ENCODE results near the gene NIN. TPM values are rescaled to one million over a fixed set of nuclear protein-coding genes. Genes with fewer than 3 reads are reported as not detected.

Gene NIN
- total RNA-seq, 1 donor from 2014 or later = 104 TPM

- Mint-ChIP-seq H3K9me3 (ENCODE audit: unreplicated experiment) (peaks cover 6% of the 10 kb centered on the region), H3K27me3 (ENCODE audit: unreplicated experiment) (peaks cover 6% of the 10 kb centered on the region), H3K36me3 (ENCODE audit: unreplicated experiment) (peaks cover 14% of the 10 kb centered on the region), H3K27ac (ENCODE audit: unreplicated experiment) (no peak overlapping the region), H3K4me3 (ENCODE audit: unreplicated experiment) (no peak overlapping the region), H3K4me1 (ENCODE audit: low read depth, unreplicated experiment) (no peaks in the 10 kb centered on the region)
- TF ChIP-seq CTCF (IDR thresholded peaks at IDR 0.05; ENCODE audit: partially characterized antibody, unreplicated experiment) = no peak
- no peak for DNase-seq
These were observed 80.6 kb downstream of the NIN start for GRCh38 chr14:50750323-50750722.

DNA sequence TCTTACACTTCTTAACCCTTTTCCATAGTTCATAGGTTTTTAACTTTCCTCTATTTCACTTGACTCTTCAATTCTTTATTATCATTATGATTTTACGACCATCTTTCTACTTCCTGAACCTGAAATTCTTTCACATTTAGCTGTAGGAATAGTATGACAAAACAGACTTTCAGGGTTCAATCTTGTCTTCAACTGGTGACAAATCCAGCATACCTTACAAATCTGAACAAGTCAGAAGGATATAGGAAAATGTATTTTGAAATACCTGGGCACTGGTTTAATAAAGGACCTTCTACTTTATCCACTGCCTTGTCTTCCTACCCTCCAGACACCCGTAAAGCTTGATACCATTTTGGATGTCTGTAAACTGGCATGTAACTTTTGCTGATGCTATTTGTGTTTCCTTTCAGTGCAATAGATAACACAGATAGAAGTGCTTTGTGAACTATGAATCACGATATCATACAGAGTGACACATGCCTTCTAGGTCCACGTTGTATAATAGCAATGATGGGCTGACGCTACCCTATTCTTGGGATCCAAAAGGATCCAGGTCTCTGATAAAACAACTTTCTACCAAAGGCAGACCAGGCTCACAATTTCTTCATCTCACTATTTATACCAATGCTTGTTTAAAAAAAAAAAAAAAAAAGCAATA lies 85.4 kb downstream of the NIN start:
- Mint-ChIP-seq H3K4me1 (ENCODE audit: low read depth, unreplicated experiment) (no peaks in the 10 kb centered on the region), H3K4me3 (ENCODE audit: unreplicated experiment) (no peak overlapping the region), H3K36me3 (ENCODE audit: unreplicated experiment) (peaks cover 7% of the 10 kb centered on the region), H3K9me3 (ENCODE audit: unreplicated experiment) (peaks cover 3% of the 10 kb centered on the region), H3K27ac (ENCODE audit: unreplicated experiment) (no peak overlapping the region), H3K27me3 (ENCODE audit: unreplicated experiment) (peaks cover 7% of the 10 kb centered on the region)
- no peak for TF ChIP-seq CTCF (IDR thresholded peaks at IDR 0.05; ENCODE audit: partially characterized antibody, unreplicated experiment)
- no peak for DNase-seq

GRCh38 chr14:50744231-50744630 lies 86.7 kb downstream of the NIN start:
- H3K27ac Mint-ChIP-seq (ENCODE audit: unreplicated experiment) = no peak overlapping the region
- DNase-seq = no peak
- TF ChIP-seq CTCF (IDR thresholded peaks at IDR 0.05; ENCODE audit: partially characterized antibody, unreplicated experiment) = no peak
- peaks cover 7% of the 10 kb centered on the region for H3K27me3 Mint-ChIP-seq (ENCODE audit: unreplicated experiment)
- peaks cover 3% of the 10 kb centered on the region for H3K9me3 Mint-ChIP-seq (ENCODE audit: unreplicated experiment)
- H3K4me3 Mint-ChIP-seq (ENCODE audit: unreplicated experiment) = no peak overlapping the region
- no peaks in the 10 kb centered on the region for H3K36me3 Mint-ChIP-seq (ENCODE audit: unreplicated experiment)
- H3K4me1 Mint-ChIP-seq (ENCODE audit: low read depth, unreplicated experiment) = no peaks in the 10 kb centered on the region

DNA sequence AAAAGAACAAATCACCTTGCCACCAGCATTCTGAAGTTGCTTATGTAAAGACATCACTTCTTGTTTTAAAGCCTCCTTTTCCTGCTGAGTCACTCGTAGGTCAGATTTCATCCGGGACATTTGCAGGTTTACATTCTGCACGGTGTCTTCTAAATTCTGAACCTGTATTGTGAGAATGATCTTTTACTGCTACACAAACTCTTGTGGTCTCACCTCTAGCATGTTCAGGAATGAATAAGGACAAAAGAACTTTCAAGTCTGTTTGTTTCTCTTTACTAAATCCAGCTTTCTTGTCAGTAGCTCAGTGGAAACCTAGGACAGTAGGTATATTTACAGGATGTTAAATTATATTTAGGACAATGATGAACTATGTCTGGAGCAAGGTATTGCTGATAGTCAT lies 89.4 kb downstream of the NIN start:
- H3K4me3 Mint-ChIP-seq (ENCODE audit: unreplicated experiment) = no peak overlapping the region
- H3K27ac Mint-ChIP-seq (ENCODE audit: unreplicated experiment) = no peak overlapping the region
- no peaks in the 10 kb centered on the region for H3K9me3 Mint-ChIP-seq (ENCODE audit: unreplicated experiment)
- no peak for TF ChIP-seq CTCF (IDR thresholded peaks at IDR 0.05; ENCODE audit: partially characterized antibody, unreplicated experiment)
- H3K4me1 Mint-ChIP-seq (ENCODE audit: low read depth, unreplicated experiment) = no peaks in the 10 kb centered on the region
- no peak for DNase-seq
- H3K36me3 Mint-ChIP-seq (ENCODE audit: unreplicated experiment) = no peaks in the 10 kb centered on the region
- peaks cover 7% of the 10 kb centered on the region for H3K27me3 Mint-ChIP-seq (ENCODE audit: unreplicated experiment)

DNA sequence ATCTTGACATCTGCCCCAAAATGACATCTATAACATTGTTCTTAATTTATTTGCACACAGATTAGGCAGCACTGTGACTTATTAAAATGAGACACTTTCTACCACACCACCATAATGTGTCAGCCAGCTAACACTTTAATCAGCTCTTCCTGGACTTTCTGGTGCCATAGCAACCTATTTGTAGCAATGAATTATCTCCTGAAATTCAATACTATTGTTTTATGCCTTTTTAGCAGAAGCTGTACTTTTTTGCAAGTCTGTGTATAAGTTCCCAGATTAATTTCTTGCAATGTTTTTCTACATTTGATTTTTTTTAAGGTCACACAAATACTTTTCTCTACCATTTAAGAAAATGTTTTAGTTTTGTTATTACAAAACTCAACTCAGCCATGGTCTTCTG lies 90.1 kb downstream of the NIN start:
- TF ChIP-seq CTCF (IDR thresholded peaks at IDR 0.05; ENCODE audit: partially characterized antibody, unreplicated experiment) = no peak
- Mint-ChIP-seq H3K27me3 (ENCODE audit: unreplicated experiment) (peaks cover 5% of the 10 kb centered on the region), H3K4me3 (ENCODE audit: unreplicated experiment) (no peak overlapping the region), H3K27ac (ENCODE audit: unreplicated experiment) (no peak overlapping the region), H3K36me3 (ENCODE audit: unreplicated experiment) (no peaks in the 10 kb centered on the region), H3K4me1 (ENCODE audit: low read depth, unreplicated experiment) (no peaks in the 10 kb centered on the region), H3K9me3 (ENCODE audit: unreplicated experiment) (no peaks in the 10 kb centered on the region)
- DNase-seq = no peak
